HG03432 (cell line): ENCODE data around the gene MYO7A.

Experiments
- ATAC-seq: cut with Tn5 transposase; IDR thresholded peaks from one replicate; pipeline ENCODE4 v1.9.1; 2021; ENCODE audit warnings: mild to moderate bottlenecking, moderate library complexity; ENCODE audit not compliant: unreplicated experiment

The MYO7A gene

GRCh38 chr11:77111277-77111676 is 16.8 kb upstream of the MYO7A start:
- ATAC-seq: no peak

GRCh38 chr11:77111946-77112345 is 16.1 kb upstream of the MYO7A start:
- ATAC-seq: no peak

GRCh38 chr11:77112641-77113381 is 15.2 kb upstream of the MYO7A start:
- no peak for ATAC-seq

GRCh38 chr11:77113382-77114088 is 14.5 kb upstream of the MYO7A start:
- ATAC-seq: no peak

GRCh38 chr11:77114089-77114463 is 14.0 kb upstream of the MYO7A start:
- no peak for ATAC-seq

GRCh38 chr11:77115181-77115611 is 12.8 kb upstream of the MYO7A start:
- no peak for ATAC-seq

GRCh38 chr11:77115956-77116355 is 12.1 kb upstream of the MYO7A start:
- ATAC-seq: no peak

- ATAC-seq: no peak
Measured at GRCh38 chr11:77117492-77117891, 10.6 kb upstream of the MYO7A start.

- ATAC-seq: no peak
Measured at GRCh38 chr11:77118086-77118485, 10.0 kb upstream of the MYO7A start.

- ATAC-seq: no peak
Measured at GRCh38 chr11:77118971-77119370, 9.1 kb upstream of the MYO7A start.

GRCh38 chr11:77119531-77119936 is 8.5 kb upstream of the MYO7A start:
- ATAC-seq: no peak

- ATAC-seq: no peak
Measured at GRCh38 chr11:77120571-77120970, 7.5 kb upstream of the MYO7A start.

- no peak for ATAC-seq
Measured at GRCh38 chr11:77121096-77121640, 6.9 kb upstream of the MYO7A start.

GRCh38 chr11:77121876-77122575 is 6.0 kb upstream of the MYO7A start:
- no peak for ATAC-seq

- ATAC-seq: no peak
Measured at GRCh38 chr11:77122576-77123212, 5.4 kb upstream of the MYO7A start.

GRCh38 chr11:77123591-77123990 is 4.5 kb upstream of the MYO7A start:
- no peak for ATAC-seq

- ATAC-seq: no peak
Measured at GRCh38 chr11:77124041-77124440, 4.0 kb upstream of the MYO7A start.

- ATAC-seq: no peak
Measured at GRCh38 chr11:77124488-77124887, 3.6 kb upstream of the MYO7A start.

GRCh38 chr11:77125191-77125590 is 2.9 kb upstream of the MYO7A start:
- ATAC-seq: no peak

- no peak for ATAC-seq
Measured at GRCh38 chr11:77125695-77126094, 2.4 kb upstream of the MYO7A start.

- ATAC-seq: no peak
Measured at GRCh38 chr11:77126156-77126775, 1.8 kb upstream of the MYO7A start.
